ENCODE results near the gene BAK1.
"Not testable (repeated sequence)": the region's sequence is repeated elsewhere in the genome, so short reads cannot be mapped to it uniquely, and the experiment has no call there.

- not testable (repeated sequence) for TF ChIP-seq EZH2 (IDR thresholded peaks at IDR 0.05; ENCODE audit: insufficient read depth, low read length); CTCF (IDR thresholded peaks at IDR 0.05; ENCODE audit: insufficient read depth, low read depth, low read length)
Observed at GRCh38 chr6:33532431-33532830, 47.6 kb downstream of the BAK1 start.
